PC-9 (cell line): ENCODE results near the gene SNX18.

Source experiments
- EZH2 ChIP-seq: fragments of 200-600 bp; sonication (generic); IDR thresholded peaks from 2 replicates; pipeline ENCODE4 v1.8.0; 2017; ENCODE audit warnings: antibody characterized with exemption, low read depth
- TF ChIP-seq, protein P1 (sequence below): fragments of 200-600 bp; sonication (generic); conservative IDR thresholded peaks from 2 replicates; pipeline ENCODE4 v1.6.1; 2017; ENCODE audit warnings: mixed run types, antibody characterized with exemption, mild to moderate bottlenecking, moderate library complexity

DNA sequence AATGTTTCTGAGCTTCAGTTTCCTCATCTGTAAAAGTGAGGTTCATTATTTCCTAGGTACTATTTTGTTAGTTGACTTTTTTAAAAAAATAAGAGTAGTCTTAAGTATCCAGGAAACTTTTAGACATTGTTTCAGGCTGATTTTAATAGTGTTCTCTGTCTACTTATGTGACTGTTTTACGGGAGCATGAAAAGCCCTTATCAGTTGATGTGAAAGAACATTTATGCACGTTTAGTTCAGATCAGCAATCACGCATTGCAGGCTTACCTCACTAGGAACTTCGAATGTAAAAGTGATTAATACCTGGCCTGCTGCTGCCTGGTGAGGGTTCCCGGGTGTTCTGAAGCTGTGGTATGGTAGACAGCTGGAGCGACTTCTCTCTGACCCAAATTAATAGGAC is 8.1 kb downstream of the SNX18 start:
- TF ChIP-seq, protein P1, sequence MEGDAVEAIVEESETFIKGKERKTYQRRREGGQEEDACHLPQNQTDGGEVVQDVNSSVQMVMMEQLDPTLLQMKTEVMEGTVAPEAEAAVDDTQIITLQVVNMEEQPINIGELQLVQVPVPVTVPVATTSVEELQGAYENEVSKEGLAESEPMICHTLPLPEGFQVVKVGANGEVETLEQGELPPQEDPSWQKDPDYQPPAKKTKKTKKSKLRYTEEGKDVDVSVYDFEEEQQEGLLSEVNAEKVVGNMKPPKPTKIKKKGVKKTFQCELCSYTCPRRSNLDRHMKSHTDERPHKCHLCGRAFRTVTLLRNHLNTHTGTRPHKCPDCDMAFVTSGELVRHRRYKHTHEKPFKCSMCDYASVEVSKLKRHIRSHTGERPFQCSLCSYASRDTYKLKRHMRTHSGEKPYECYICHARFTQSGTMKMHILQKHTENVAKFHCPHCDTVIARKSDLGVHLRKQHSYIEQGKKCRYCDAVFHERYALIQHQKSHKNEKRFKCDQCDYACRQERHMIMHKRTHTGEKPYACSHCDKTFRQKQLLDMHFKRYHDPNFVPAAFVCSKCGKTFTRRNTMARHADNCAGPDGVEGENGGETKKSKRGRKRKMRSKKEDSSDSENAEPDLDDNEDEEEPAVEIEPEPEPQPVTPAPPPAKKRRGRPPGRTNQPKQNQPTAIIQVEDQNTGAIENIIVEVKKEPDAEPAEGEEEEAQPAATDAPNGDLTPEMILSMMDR, result no peak
- no peak for TF ChIP-seq EZH2
